Tibial nerve (tissue), 4 donors: Measurements from ENCODE around the gene PCMT1. TPM values are rescaled to one million over a fixed set of nuclear protein-coding genes. Genes with fewer than 3 reads are reported as not detected.
"Not testable (repeated sequence)": the region's sequence is repeated elsewhere in the genome, so short reads cannot be mapped to it uniquely, and the experiment has no call there.

Experiments used
- DNase-seq, 2 donors: peaks; one replicate each; pipeline ENCODE4 v3.0.0-alpha.2; 2019; ENCODE audit warnings: low spot score in 2 of 2
- H3K27ac ChIP-seq, 4 donors: fragments of 200-600 bp; sonication (generic) in 3 of 4; one replicate each; pipeline ENCODE4 v1.5.1; 2017 to 2019; ENCODE audit warnings: mild to moderate bottlenecking in 1 of 4
- H3K27me3 ChIP-seq, 2 donors: fragments of 200-600 bp; sonication (generic) in 1 of 2; one replicate each; pipeline versions ENCODE4 v1.5.1 to v1.6.0; 2017 to 2019
- H3K36me3 ChIP-seq, 3 donors: fragments of 200-600 bp; sonication (generic); one replicate each; pipeline ENCODE4 v1.5.1; 2018 to 2019
- H3K4me1 ChIP-seq, 4 donors: fragments of 200-600 bp; sonication (generic) in 3 of 4; one replicate each; pipeline ENCODE4 v1.5.1; 2017 to 2019
- H3K4me3 ChIP-seq, 4 donors: fragments of 200-600 bp; sonication (generic) in 3 of 4; one replicate each; pipeline ENCODE4 v1.5.1; 2017 to 2019; ENCODE audit warnings: mild to moderate bottlenecking in 1 of 4, moderate library complexity in 1 of 4
- H3K9me3 ChIP-seq, 4 donors: fragments of 200-600 bp; sonication (generic) in 3 of 4; one replicate each; pipeline ENCODE4 v1.5.1; 2017 to 2019
- CTCF ChIP-seq, 5 experiments: fragments of 200-600 bp in 3 of 5; fragments of 450-650 bp in 2 of 5; sonication (generic) in 3 of 5; IDR thresholded peaks; one replicate each; pipeline ENCODE4 v1.5.1; 2016 to 2019; ENCODE audit warnings: antibody characterized with exemption in 5 of 5, mild to moderate bottlenecking in 3 of 5, moderate library complexity in 2 of 5
- EP300 ChIP-seq, 2 donors: sonication (generic); formaldehyde crosslinking; IDR thresholded peaks; one replicate each; pipeline ENCODE4 v1.6.1; 2017; ENCODE audit warnings: antibody characterized with exemption in 2 of 2, mild to moderate bottlenecking in 1 of 2
- POLR2A ChIP-seq, 2 donors: fragments of 450-650 bp; IDR thresholded peaks; one replicate each; pipeline ENCODE4 v1.6.1; 2017; ENCODE audit warnings: antibody characterized with exemption in 2 of 2, mild to moderate bottlenecking in 2 of 2, moderate library complexity in 2 of 2
- WGBS, 2 donors: methylation state at CpG; one replicate each; pipeline ENCODE4 v1.1.5; 2018; 5-methylcytosine and 5-hydroxymethylcytosine counted together
- total RNA-seq, 4 donors: library from RNA; depleted of rRNA; stranded (reverse); fragments of >200 nt; gene quantifications; one replicate each; pipeline ENCODE4 v1.1.0, GENCODE V29; 2016

PCMT1 gene
- total RNA-seq, 4 donors from 2014 or later: 85.0 to 135 (median 88.5) TPM

GRCh38 chr6:149733089-149733720, 16.3 kb upstream of the PCMT1 start:
- Histone ChIP-seq H3K9me3 (no peaks in the 10 kb centered on the region), H3K36me3 (peaks cover under 1 to 95% (median 5%) of the 10 kb centered on the region in 3 donors), H3K4me1 (no peaks in the 10 kb centered on the region), H3K4me3 (no peak overlapping the region), H3K27me3 (no peaks in the 10 kb centered on the region), H3K27ac (no peak overlapping the region)
- TF ChIP-seq EP300 (IDR thresholded peaks at IDR 0.05) (no peak), CTCF (IDR thresholded peaks at IDR 0.05) (no peak), POLR2A (IDR thresholded peaks at IDR 0.05) (no peak)
- 93 to 96% methylated on average over 2 of the region's 2 CpGs for WGBS, 2 donors
- no peak for DNase-seq

GRCh38 chr6:149734915-149735314, 14.6 kb upstream of the PCMT1 start:
- TF ChIP-seq POLR2A (IDR thresholded peaks at IDR 0.05): no peak
- no peak for TF ChIP-seq EP300 (IDR thresholded peaks at IDR 0.05)
- TF ChIP-seq CTCF (IDR thresholded peaks at IDR 0.05): no peak
- Histone ChIP-seq H3K4me3 (no peak overlapping the region), H3K27me3 (no peaks in the 10 kb centered on the region), H3K4me1 (no peaks in the 10 kb centered on the region), H3K9me3 (no peaks in the 10 kb centered on the region), H3K36me3 (peaks cover 2 to 96% (median 10%) of the 10 kb centered on the region in 3 donors), H3K27ac (no peak overlapping the region)
- WGBS, 2 donors: 89 to 92% methylated on average over 1 of the region's 1 CpG
- DNase-seq: no peak

GRCh38 chr6:149745252-149745651, 4.3 kb upstream of the PCMT1 start:
- not testable (repeated sequence) for H3K27me3 ChIP-seq, H3K9me3 ChIP-seq, H3K27ac ChIP-seq, DNase-seq
- peaks cover 0 to 44% (median 10%) of the 10 kb centered on the region in 3 donors for H3K36me3 ChIP-seq
- peaks cover 0 to 34% (median 6%) of the 10 kb centered on the region in 4 donors for H3K4me1 ChIP-seq
- 76 to 82% methylated on average over 10 of the region's 10 CpGs for WGBS, 2 donors
- H3K4me3 ChIP-seq: peak overlapping the region in 2 of 4 donors; percentile 72 to 82

- WGBS, 2 donors: 6% methylated on average over 41 of the region's 41 CpGs
- TF ChIP-seq EP300 (IDR thresholded peaks at IDR 0.05) (peak in 1 of 2 donors; percentile 92), POLR2A (IDR thresholded peaks at IDR 0.05) (peak in 1 of 2 donors; percentile 22), CTCF (IDR thresholded peaks at IDR 0.05) (peak; percentile 47 to 90 (median 53))
- peaks cover 0 to 33% (median 10%) of the 10 kb centered on the region in 3 donors for H3K36me3 ChIP-seq
- H3K9me3 ChIP-seq: no peaks in the 10 kb centered on the region
- peaks cover 0 to 45% (median 15%) of the 10 kb centered on the region in 4 donors for H3K4me1 ChIP-seq
- H3K4me3 ChIP-seq: peak within 1 kb of the TSS; percentile 46 to 90 (median 77)
- no peaks in the 10 kb centered on the region for H3K27me3 ChIP-seq
- H3K27ac ChIP-seq: peak within 1 kb of the TSS; percentile 11 to 87 (median 84)
- peak; percentile 92 to 97 for DNase-seq
These were observed 3.2 kb upstream of the PCMT1 start, which contains the start of gene NUP43 for GRCh38 chr6:149746147-149746946. Gene NUP43, minus strand, starts transcription at chr6:149746529. Its CDS starts 34 bp downstream, at chr6:149746495.

GRCh38 chr6:149749082-149749593, 403 bp upstream of the PCMT1 start:
- not testable (repeated sequence) for H3K27me3 ChIP-seq, DNase-seq, H3K9me3 ChIP-seq, H3K36me3 ChIP-seq
- peaks cover 0 to 65% (median 19%) of the 10 kb centered on the region in 4 donors for H3K4me1 ChIP-seq
- peak overlapping the region; percentile 66 to 98 (median 82) for H3K4me3 ChIP-seq
- peak overlapping the region; percentile 81 to 94 (median 84) for H3K27ac ChIP-seq
- WGBS, 2 donors: 1% methylated on average over 15 of the region's 38 CpGs; no CpG with 5 or more reads in 1 of the 2 donors
